H9 (cell line): ENCODE measurements around the gene CD8A. TPM values are rescaled to one million over a fixed set of nuclear protein-coding genes. Genes with fewer than 3 reads are reported as not detected.

Experiments used
- DNase-seq: peaks from one replicate; pipeline ENCODE4 v3.0.0-alpha.2; 2017
- H2AFZ ChIP-seq: one replicate; pipeline ENCODE4 v1.6.1; 2013; ENCODE audit warnings: mild to moderate bottlenecking, low read length, control low read depth, moderate library complexity
- H2AK5ac ChIP-seq: 2 replicates; pipeline ENCODE4 v1.6.1; 2013; ENCODE audit warnings: low read length, control low read depth, mixed read lengths; ENCODE audit not compliant: insufficient read length
- H2BK120ac ChIP-seq: one replicate; pipeline ENCODE4 v1.6.1; 2013; ENCODE audit warnings: low read depth, mild to moderate bottlenecking, low read length, control low read depth, inconsistent platforms; ENCODE audit not compliant: poor library complexity, severe bottlenecking
- H2BK12ac ChIP-seq: 2 replicates; pipeline ENCODE4 v1.6.1; 2013; ENCODE audit warnings: low read length, control low read depth, mixed read lengths, low read depth; ENCODE audit not compliant: insufficient read length
- H2BK15ac ChIP-seq: 2 replicates; pipeline ENCODE4 v1.6.1; 2013; ENCODE audit warnings: low read depth, low read length, control low read depth
- H2BK20ac ChIP-seq: one replicate; pipeline ENCODE4 v1.6.1; 2013; ENCODE audit warnings: low read depth, mild to moderate bottlenecking, low read length, control low read depth, inconsistent platforms; ENCODE audit not compliant: poor library complexity, severe bottlenecking
- H2BK5ac ChIP-seq: 2 replicates; pipeline ENCODE4 v1.6.1; 2013; ENCODE audit warnings: low read length, control low read depth, mixed read lengths; ENCODE audit not compliant: insufficient read length
- H3K14ac ChIP-seq: 2 replicates; pipeline ENCODE4 v1.6.1; 2013; ENCODE audit warnings: low read length, control low read depth; ENCODE audit not compliant: insufficient read depth
- H3K18ac ChIP-seq: 2 replicates; pipeline ENCODE4 v1.6.1; 2013; ENCODE audit warnings: low read depth, mild to moderate bottlenecking, mixed read lengths, low read length, control low read depth; ENCODE audit not compliant: insufficient read length
- H3K23ac ChIP-seq: 2 replicates; pipeline ENCODE4 v1.6.1; 2013; ENCODE audit warnings: low read length, control low read depth, mixed read lengths, low read depth; ENCODE audit not compliant: insufficient read length
- H3K23me2 ChIP-seq: 2 replicates; pipeline ENCODE4 v1.6.1; 2013; ENCODE audit warnings: low read depth, mild to moderate bottlenecking, mixed read lengths, low read length, control low read depth; ENCODE audit not compliant: insufficient read length, poor library complexity, severe bottlenecking
- H3K27ac ChIP-seq: 2 replicates; pipeline ENCODE4 v1.5.1; 2013; ENCODE audit warnings: low read length, control low read depth, mixed read lengths, low read depth; ENCODE audit not compliant: insufficient read length
- H3K27me3 ChIP-seq: 2 replicates; pipeline ENCODE4 v1.6.1; 2013; ENCODE audit warnings: low read length, control low read depth, inconsistent platforms; ENCODE audit not compliant: insufficient read depth
- H3K4ac ChIP-seq: 2 replicates; pipeline ENCODE4 v1.6.1; 2013; ENCODE audit warnings: low read depth, mild to moderate bottlenecking, control low read depth, inconsistent platforms, low read length, moderate library complexity
- H3K4me1 ChIP-seq: 2 replicates; pipeline ENCODE4 v1.6.1; 2013; ENCODE audit warnings: low read length, control low read depth, inconsistent platforms; ENCODE audit not compliant: insufficient read depth
- H3K4me2 ChIP-seq: 2 replicates; pipeline ENCODE4 v1.6.1; 2013; ENCODE audit warnings: low read length, control low read depth, mixed read lengths; ENCODE audit not compliant: insufficient read length, insufficient read depth
- H3K56ac ChIP-seq: 2 replicates; pipeline ENCODE4 v1.6.1; 2013; ENCODE audit warnings: low read depth, mild to moderate bottlenecking, mixed read lengths, low read length, control low read depth; ENCODE audit not compliant: insufficient read length
- H3K79me1 ChIP-seq: 2 replicates; pipeline ENCODE4 v1.6.1; 2013; ENCODE audit warnings: low read depth, mild to moderate bottlenecking, moderate library complexity, low read length, control low read depth, inconsistent platforms; ENCODE audit not compliant: insufficient read depth, poor library complexity, severe bottlenecking
- H3K79me2 ChIP-seq: 2 replicates; pipeline ENCODE4 v1.6.1; 2013; ENCODE audit warnings: low read length, control low read depth, inconsistent platforms; ENCODE audit not compliant: insufficient read depth
- H3K9ac ChIP-seq: 2 replicates; pipeline ENCODE4 v1.6.1; 2013; ENCODE audit warnings: low read length, control low read depth, mixed read lengths; ENCODE audit not compliant: insufficient read length; ENCODE audit errors: extremely low read depth
- H3K9me3 ChIP-seq: one replicate; pipeline ENCODE4 v1.6.1; 2013; ENCODE audit warnings: low read depth, low read length, inconsistent platforms; ENCODE audit not compliant: control insufficient read depth
- H3T11ph ChIP-seq: one replicate; pipeline ENCODE4 v1.6.1; 2013; ENCODE audit warnings: mild to moderate bottlenecking, low read length, control low read depth, inconsistent platforms
- H4K20me1 ChIP-seq: one replicate; pipeline ENCODE4 v1.6.1; 2013; ENCODE audit not compliant: control insufficient read depth, insufficient read length, insufficient read depth
- H4K5ac ChIP-seq: 2 replicates; pipeline ENCODE4 v1.6.1; 2013; ENCODE audit warnings: low read depth, mild to moderate bottlenecking, mixed read lengths, low read length, control low read depth; ENCODE audit not compliant: insufficient read length
- H4K8ac ChIP-seq: replicated peaks from 2 replicates; pipeline ENCODE4 v1.6.1; 2013; ENCODE audit warnings: low read length, control low read depth, mixed read lengths, low read depth; ENCODE audit not compliant: insufficient read length
- H4K91ac ChIP-seq: 2 replicates; pipeline ENCODE4 v1.6.1; 2013; ENCODE audit warnings: low read depth, mild to moderate bottlenecking, moderate library complexity, mixed read lengths, low read length, control low read depth; ENCODE audit not compliant: insufficient read length
- H3K27ac Mint-ChIP-seq, 3 experiments: 2 replicates in 2 of 3; 3 replicates in 1 of 3; pipeline ENCODE4 v1.8.0; 2020 to 2021; ENCODE audit warnings: mixed read lengths in 3 of 3, mild to moderate bottlenecking in 1 of 3, moderate library complexity in 1 of 3
- H3K27me3 Mint-ChIP-seq: 2 replicates; pipeline ENCODE4 v1.8.0; 2021; ENCODE audit warnings: low read depth, mild to moderate bottlenecking, moderate library complexity, mixed read lengths
- H3K36me3 Mint-ChIP-seq, 3 experiments: 2 replicates in 2 of 3; 3 replicates in 1 of 3; pipeline ENCODE4 v1.8.0; 2020 to 2021; ENCODE audit warnings: low read depth in 3 of 3, mixed read lengths in 3 of 3; ENCODE audit not compliant: insufficient read depth in 1 of 3
- H3K4me1 Mint-ChIP-seq, 2 experiments: 2 replicates each; pipeline ENCODE4 v1.8.0; 2020; ENCODE audit warnings: mixed read lengths in 2 of 2
- H3K4me3 Mint-ChIP-seq, 2 experiments: 2 replicates in 1 of 2; 3 replicates in 1 of 2; pipeline ENCODE4 v1.8.0; 2020 to 2021; ENCODE audit warnings: mild to moderate bottlenecking in 2 of 2, mixed read lengths in 2 of 2, moderate library complexity in 1 of 2
- H3K9me3 Mint-ChIP-seq, 2 experiments: 2 replicates in 1 of 2; 3 replicates in 1 of 2; pipeline ENCODE4 v1.8.0; 2020; ENCODE audit warnings: mild to moderate bottlenecking in 2 of 2, mixed read lengths in 2 of 2, moderate library complexity in 1 of 2
- WGBS: extraction: QIAGEN DNeasy Blood & Tissue Kit; methylation state at CpG from one replicate; pipeline ENCODE4 v1.1.7; 2013; ENCODE audit warnings: missing lambda C conversion rate, low lambda C conversion rate, mixed read lengths; ENCODE audit not compliant: insufficient read length; ENCODE audit errors: extremely low coverage; 5-methylcytosine and 5-hydroxymethylcytosine counted together
- total RNA-seq: library from RNA; stranded (reverse); gene quantifications from 2 replicates; pipeline ENCODE4 v1.2.1, GENCODE V29; 2021
- TF ChIP-seq, protein P1 (sequence below): fragments of 200-600 bp; sonication (generic); conservative IDR thresholded peaks from 3 replicates; pipeline ENCODE4 v1.8.0; 2021; ENCODE audit warnings: antibody characterized with exemption, mild to moderate bottlenecking

CD8A gene
- total RNA-seq, 1 experiment from 2014 or later, result not detected

DNA sequence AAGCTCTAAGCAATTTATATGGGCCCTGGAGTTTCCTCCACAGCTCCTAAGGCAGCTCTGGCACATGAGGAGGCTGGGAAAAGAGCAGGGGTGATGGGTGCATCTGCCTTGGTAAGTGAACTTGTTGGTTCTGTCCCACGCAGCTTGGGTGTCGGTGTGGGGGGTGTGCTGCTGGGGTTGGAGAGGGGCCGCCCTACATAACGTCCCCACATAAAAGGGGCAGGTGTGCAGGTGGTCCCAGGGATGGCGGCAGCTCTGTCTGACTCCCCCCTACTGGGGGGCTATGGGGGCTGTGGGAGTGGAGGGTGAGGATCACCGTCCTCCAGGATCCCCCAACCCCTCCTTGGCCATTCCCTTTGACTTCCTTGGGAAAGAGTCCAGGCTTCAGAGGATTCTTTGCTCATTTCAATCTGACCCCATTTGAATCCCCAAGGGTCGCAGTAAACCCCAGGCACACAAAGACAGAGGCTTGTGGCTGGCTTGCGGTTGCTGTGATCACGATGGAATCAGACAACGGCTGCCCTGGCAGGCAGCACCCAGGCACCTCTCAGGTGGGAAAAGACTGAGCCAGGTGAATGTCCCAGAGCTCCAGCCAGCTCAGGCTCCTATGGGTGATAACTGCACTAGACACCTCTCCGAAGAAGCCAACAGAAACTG, 34.5 kb upstream of the CD8A start:
- Histone ChIP-seq H3K9ac (no peak overlapping the region), H2BK5ac (no peak overlapping the region), H2BK120ac (no peak overlapping the region), H4K8ac (no peak overlapping the region), H3K14ac (no peak overlapping the region; the same call in 1 of the 2 replicates), H2AK5ac (no peak overlapping the region), H4K20me1 (no peaks in the 10 kb centered on the region), H2BK20ac (no peak overlapping the region), H3K4ac (no peak overlapping the region), H3K79me2 (no peaks in the 10 kb centered on the region), H3K27ac (no peak overlapping the region), H3K4me1 (no peaks in the 10 kb centered on the region), H3K23me2 (no peaks in the 10 kb centered on the region), H3K79me1 (no peaks in the 10 kb centered on the region), H3K56ac (no peak overlapping the region), H2BK15ac (no peak overlapping the region), H3K23ac (no peak overlapping the region), H4K91ac (no peak overlapping the region), H2BK12ac (no peak overlapping the region), H3K27me3 (no peaks in the 10 kb centered on the region), H3K9me3 (peaks cover 4% of the 10 kb centered on the region), H2AFZ (no peak overlapping the region), H3K4me2 (no peak overlapping the region), H3T11ph (no peak overlapping the region), H3K18ac (no peak overlapping the region), H4K5ac (no peak overlapping the region)
- peaks cover 12% of the 10 kb centered on the region for H3K27me3 Mint-ChIP-seq
- peaks cover 0 to 7% (median 2%) of the 10 kb centered on the region in 3 experiments; a peak in 3 of 7 replicates for H3K36me3 Mint-ChIP-seq
- H3K4me1 Mint-ChIP-seq, result peaks cover 0 to 9% of the 10 kb centered on the region in 2 experiments
- H3K9me3 Mint-ChIP-seq, result peaks cover 6% of the 10 kb centered on the region in 2 experiments; a peak in 4 of 5 replicates
- TF ChIP-seq, protein P1, sequence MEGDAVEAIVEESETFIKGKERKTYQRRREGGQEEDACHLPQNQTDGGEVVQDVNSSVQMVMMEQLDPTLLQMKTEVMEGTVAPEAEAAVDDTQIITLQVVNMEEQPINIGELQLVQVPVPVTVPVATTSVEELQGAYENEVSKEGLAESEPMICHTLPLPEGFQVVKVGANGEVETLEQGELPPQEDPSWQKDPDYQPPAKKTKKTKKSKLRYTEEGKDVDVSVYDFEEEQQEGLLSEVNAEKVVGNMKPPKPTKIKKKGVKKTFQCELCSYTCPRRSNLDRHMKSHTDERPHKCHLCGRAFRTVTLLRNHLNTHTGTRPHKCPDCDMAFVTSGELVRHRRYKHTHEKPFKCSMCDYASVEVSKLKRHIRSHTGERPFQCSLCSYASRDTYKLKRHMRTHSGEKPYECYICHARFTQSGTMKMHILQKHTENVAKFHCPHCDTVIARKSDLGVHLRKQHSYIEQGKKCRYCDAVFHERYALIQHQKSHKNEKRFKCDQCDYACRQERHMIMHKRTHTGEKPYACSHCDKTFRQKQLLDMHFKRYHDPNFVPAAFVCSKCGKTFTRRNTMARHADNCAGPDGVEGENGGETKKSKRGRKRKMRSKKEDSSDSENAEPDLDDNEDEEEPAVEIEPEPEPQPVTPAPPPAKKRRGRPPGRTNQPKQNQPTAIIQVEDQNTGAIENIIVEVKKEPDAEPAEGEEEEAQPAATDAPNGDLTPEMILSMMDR, result no peak
- H3K4me3 Mint-ChIP-seq, result no peak overlapping the region
- no CpG with 5 or more reads among the region's 11 CpGs for WGBS
- no peak overlapping the region for H3K27ac Mint-ChIP-seq
- no peak for DNase-seq
